ENCODE data around the gene TBC1D32. TPM values are rescaled to one million over a fixed set of nuclear protein-coding genes. Genes with fewer than 3 reads are reported as not detected.
A peak's percentile ranks its signal among the peaks of the same experiment; 100 is the strongest.

Gene TBC1D32, protein sequence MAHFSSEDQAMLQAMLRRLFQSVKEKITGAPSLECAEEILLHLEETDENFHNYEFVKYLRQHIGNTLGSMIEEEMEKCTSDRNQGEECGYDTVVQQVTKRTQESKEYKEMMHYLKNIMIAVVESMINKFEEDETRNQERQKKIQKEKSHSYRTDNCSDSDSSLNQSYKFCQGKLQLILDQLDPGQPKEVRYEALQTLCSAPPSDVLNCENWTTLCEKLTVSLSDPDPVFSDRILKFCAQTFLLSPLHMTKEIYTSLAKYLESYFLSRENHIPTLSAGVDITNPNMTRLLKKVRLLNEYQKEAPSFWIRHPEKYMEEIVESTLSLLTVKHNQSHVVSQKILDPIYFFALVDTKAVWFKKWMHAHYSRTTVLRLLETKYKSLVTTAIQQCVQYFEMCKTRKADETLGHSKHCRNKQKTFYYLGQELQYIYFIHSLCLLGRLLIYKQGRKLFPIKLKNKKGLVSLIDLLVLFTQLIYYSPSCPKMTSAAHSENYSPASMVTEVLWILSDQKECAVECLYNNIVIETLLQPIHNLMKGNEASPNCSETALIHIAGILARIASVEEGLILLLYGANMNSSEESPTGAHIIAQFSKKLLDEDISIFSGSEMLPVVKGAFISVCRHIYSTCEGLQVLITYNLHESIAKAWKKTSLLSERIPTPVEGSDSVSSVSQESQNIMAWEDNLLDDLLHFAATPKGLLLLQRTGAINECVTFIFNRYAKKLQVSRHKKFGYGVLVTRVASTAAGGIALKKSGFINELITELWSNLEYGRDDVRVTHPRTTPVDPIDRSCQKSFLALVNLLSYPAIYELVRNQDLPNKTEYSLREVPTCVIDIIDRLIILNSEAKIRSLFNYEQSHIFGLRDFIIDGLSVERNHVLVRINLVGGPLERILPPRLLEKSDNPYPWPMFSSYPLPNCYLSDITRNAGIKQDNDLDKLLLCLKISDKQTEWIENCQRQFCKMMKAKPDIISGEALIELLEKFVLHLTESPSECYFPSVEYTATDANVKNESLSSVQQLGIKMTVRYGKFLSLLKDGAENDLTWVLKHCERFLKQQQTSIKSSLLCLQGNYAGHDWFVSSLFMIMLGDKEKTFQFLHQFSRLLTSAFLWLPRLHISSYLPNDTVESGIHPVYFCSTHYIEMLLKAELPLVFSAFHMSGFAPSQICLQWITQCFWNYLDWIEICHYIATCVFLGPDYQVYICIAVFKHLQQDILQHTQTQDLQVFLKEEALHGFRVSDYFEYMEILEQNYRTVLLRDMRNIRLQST
- polyA plus RNA-seq (2013, experiment 1 of 2), result 6.7 TPM
- 6.7 TPM for polyA plus RNA-seq (2013, experiment 2 of 2)

DNA sequence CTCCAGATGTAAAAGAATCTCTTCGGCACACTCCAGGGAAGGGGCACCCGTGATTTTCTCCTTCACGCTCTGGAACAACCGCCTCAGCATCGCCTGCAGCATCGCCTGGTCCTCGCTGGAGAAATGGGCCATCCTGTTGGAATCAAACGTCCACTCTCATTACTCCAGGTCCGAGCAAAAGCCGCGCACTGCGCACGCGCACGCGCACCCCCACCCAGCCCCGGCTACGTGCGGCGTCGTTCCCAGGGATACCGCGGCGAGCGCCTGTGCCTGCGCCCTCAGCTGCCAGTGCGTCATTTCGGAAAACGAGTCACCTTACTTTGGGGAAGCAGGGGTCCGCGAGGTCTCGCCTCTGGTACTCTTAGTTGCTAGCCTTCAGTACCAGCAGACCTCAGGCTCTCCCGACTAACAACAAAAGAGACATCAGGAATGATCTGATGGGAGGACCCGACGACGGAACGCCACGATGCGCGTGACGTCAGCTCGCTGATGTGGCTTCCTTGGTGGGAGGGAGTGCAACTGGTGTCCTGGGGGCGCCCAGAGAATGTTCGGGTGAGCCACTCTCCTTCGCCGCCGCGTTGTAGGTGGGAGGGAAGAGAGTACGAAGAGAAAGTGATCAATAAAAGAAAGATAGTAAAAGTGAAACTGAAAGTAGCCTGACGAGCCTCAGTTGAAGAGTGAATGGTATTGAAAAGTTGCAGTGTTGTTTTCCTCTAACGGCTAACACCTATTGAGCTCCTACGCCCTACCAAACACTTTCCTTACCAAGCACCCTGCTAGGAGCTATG is at the start of gene TBC1D32:
TSS of gene TBC1D32 (minus strand) at position 182 of the 788 bp plus-strand sequence. CDS start at position 132, 50 bp downstream.
- Histone ChIP-seq H3K9me3 (replicated peaks in 1 of 2; ENCODE audit: control insufficient read depth in 2 of 2, insufficient read depth in 1 of 2, low read depth in 1 of 2, low read length in 2 of 2) (no peaks in the 10 kb centered on the region), H3K14ac (ENCODE audit: low read length) (no peak within 1 kb of the TSS), H3K4me1 (ENCODE audit: control insufficient read depth in 2 of 2, insufficient read depth in 1 of 2, low read depth in 1 of 2, low read length in 2 of 2) (peaks cover 0 to 3% of the 10 kb centered on the region in 2 donors), H3K9ac (ENCODE audit: low read depth, low read length, poor library complexity) (no peak within 1 kb of the TSS), H2AK5ac (ENCODE audit: low read depth, low read length) (no peak within 1 kb of the TSS), H4K91ac (ENCODE audit: low read depth, low read length, poor library complexity) (no peak within 1 kb of the TSS), H3K4me2 (ENCODE audit: insufficient read depth, low read length, poor library complexity, severe bottlenecking) (peak within 1 kb of the TSS; percentile 62), H2BK5ac (ENCODE audit: low read length) (no peak within 1 kb of the TSS), H3K36me3 (replicated peaks in 1 of 2; ENCODE audit: control insufficient read depth in 2 of 2, insufficient read depth in 2 of 2, low read length in 2 of 2) (peaks cover 0 to 3% of the 10 kb centered on the region in 2 donors), H4K8ac (ENCODE audit: low read depth, low read length) (no peak within 1 kb of the TSS), H2AFZ (ENCODE audit: low read length) (peak within 1 kb of the TSS; percentile 97), H2BK120ac (ENCODE audit: low read depth, low read length) (no peak within 1 kb of the TSS), H3K4ac (ENCODE audit: low read length) (no peak within 1 kb of the TSS), H2BK12ac (ENCODE audit: low read length) (no peak within 1 kb of the TSS), H3K4me3 (ENCODE audit: low read length in 2 of 2) (peak within 1 kb of the TSS; percentile 67 to 88), H3K27me3 (ENCODE audit: control insufficient read depth in 3 of 3, insufficient read depth in 3 of 3, low read depth in 1 of 3, low read length in 3 of 3) (no peaks in the 10 kb centered on the region), H3K18ac (ENCODE audit: low read length) (peak within 1 kb of the TSS; percentile 60), H2BK15ac (ENCODE audit: low read length) (no peak within 1 kb of the TSS), H3K27ac (replicated peaks; ENCODE audit: low read length) (peak within 1 kb of the TSS; percentile 76), H3K79me1 (ENCODE audit: low read depth, low read length) (no peaks in the 10 kb centered on the region), H3K23ac (ENCODE audit: low read depth, low read length, poor library complexity) (no peak within 1 kb of the TSS)
- WGBS, 2 donors (ENCODE audit: extremely low coverage in 2 of 2, insufficient read length in 2 of 2, insufficient replicate concordance in 1 of 2), result no CpG with 5 or more reads among the region's 52 CpGs
- DNase-seq (ENCODE audit: low spot score), result peak; percentile 81

GRCh38 chr6:121383478-121383877 is 49.2 kb upstream of the TBC1D32 start:
- H3K4me3 ChIP-seq (ENCODE audit: low read length in 2 of 2), result no peak overlapping the region
- DNase-seq (ENCODE audit: low spot score), result no peak
- no peak overlapping the region for H2BK15ac ChIP-seq (ENCODE audit: low read length)
- H2BK120ac ChIP-seq (ENCODE audit: low read depth, low read length), result no peak overlapping the region
- H3K79me1 ChIP-seq (ENCODE audit: low read depth, low read length), result no peaks in the 10 kb centered on the region
- no peak overlapping the region for H4K8ac ChIP-seq (ENCODE audit: low read depth, low read length)
- H2AK5ac ChIP-seq (ENCODE audit: low read depth, low read length), result no peak overlapping the region
- no peak overlapping the region for H3K9ac ChIP-seq (ENCODE audit: low read depth, low read length, poor library complexity)
- no peaks in the 10 kb centered on the region for H3K9me3 ChIP-seq (replicated peaks in 1 of 2; ENCODE audit: control insufficient read depth in 2 of 2, insufficient read depth in 1 of 2, low read depth in 1 of 2, low read length in 2 of 2)
- H3K27me3 ChIP-seq (ENCODE audit: control insufficient read depth in 3 of 3, insufficient read depth in 3 of 3, low read depth in 1 of 3, low read length in 3 of 3), result no peaks in the 10 kb centered on the region
- H2AFZ ChIP-seq (ENCODE audit: low read length), result no peak overlapping the region
- no CpG with 5 or more reads among the region's 2 CpGs for WGBS, 2 donors (ENCODE audit: extremely low coverage in 2 of 2, insufficient read length in 2 of 2, insufficient replicate concordance in 1 of 2)
- no peak overlapping the region for H2BK5ac ChIP-seq (ENCODE audit: low read length)
- H3K27ac ChIP-seq (replicated peaks; ENCODE audit: low read length), result no peak overlapping the region
- no peak overlapping the region for H3K18ac ChIP-seq (ENCODE audit: low read length)
- no peak overlapping the region for H3K23ac ChIP-seq (ENCODE audit: low read depth, low read length, poor library complexity)
- H3K36me3 ChIP-seq (replicated peaks in 1 of 2; ENCODE audit: control insufficient read depth in 2 of 2, insufficient read depth in 2 of 2, low read length in 2 of 2), result no peaks in the 10 kb centered on the region
- no peaks in the 10 kb centered on the region for H3K4me1 ChIP-seq (ENCODE audit: control insufficient read depth in 2 of 2, insufficient read depth in 1 of 2, low read depth in 1 of 2, low read length in 2 of 2)
- H3K14ac ChIP-seq (ENCODE audit: low read length), result no peak overlapping the region
- H3K4me2 ChIP-seq (ENCODE audit: insufficient read depth, low read length, poor library complexity, severe bottlenecking), result no peak overlapping the region
- no peak overlapping the region for H2BK12ac ChIP-seq (ENCODE audit: low read length)
- no peak overlapping the region for H3K4ac ChIP-seq (ENCODE audit: low read length)
- no peak overlapping the region for H4K91ac ChIP-seq (ENCODE audit: low read depth, low read length, poor library complexity)

GRCh38 chr6:121382467-121383121 is 48.3 kb upstream of the TBC1D32 start:
- Histone ChIP-seq H3K27ac (replicated peaks; ENCODE audit: low read length) (no peak overlapping the region), H3K23ac (ENCODE audit: low read depth, low read length, poor library complexity) (no peak overlapping the region), H2BK15ac (ENCODE audit: low read length) (no peak overlapping the region), H3K9me3 (replicated peaks in 1 of 2; ENCODE audit: control insufficient read depth in 2 of 2, insufficient read depth in 1 of 2, low read depth in 1 of 2, low read length in 2 of 2) (no peaks in the 10 kb centered on the region), H3K14ac (ENCODE audit: low read length) (no peak overlapping the region), H2AK5ac (ENCODE audit: low read depth, low read length) (no peak overlapping the region), H4K8ac (ENCODE audit: low read depth, low read length) (no peak overlapping the region), H3K79me1 (ENCODE audit: low read depth, low read length) (no peaks in the 10 kb centered on the region), H3K4me3 (ENCODE audit: low read length in 2 of 2) (no peak overlapping the region), H3K9ac (ENCODE audit: low read depth, low read length, poor library complexity) (no peak overlapping the region), H3K4me2 (ENCODE audit: insufficient read depth, low read length, poor library complexity, severe bottlenecking) (no peak overlapping the region), H3K36me3 (replicated peaks in 1 of 2; ENCODE audit: control insufficient read depth in 2 of 2, insufficient read depth in 2 of 2, low read length in 2 of 2) (no peaks in the 10 kb centered on the region), H3K27me3 (ENCODE audit: control insufficient read depth in 3 of 3, insufficient read depth in 3 of 3, low read depth in 1 of 3, low read length in 3 of 3) (no peaks in the 10 kb centered on the region), H3K4me1 (ENCODE audit: control insufficient read depth in 2 of 2, insufficient read depth in 1 of 2, low read depth in 1 of 2, low read length in 2 of 2) (no peaks in the 10 kb centered on the region), H2BK12ac (ENCODE audit: low read length) (no peak overlapping the region), H3K18ac (ENCODE audit: low read length) (no peak overlapping the region), H3K4ac (ENCODE audit: low read length) (no peak overlapping the region), H2BK120ac (ENCODE audit: low read depth, low read length) (no peak overlapping the region), H2BK5ac (ENCODE audit: low read length) (no peak overlapping the region), H2AFZ (ENCODE audit: low read length) (no peak overlapping the region), H4K91ac (ENCODE audit: low read depth, low read length, poor library complexity) (no peak overlapping the region)
- WGBS, 2 donors (ENCODE audit: extremely low coverage in 2 of 2, insufficient read length in 2 of 2, insufficient replicate concordance in 1 of 2), result no CpG with 5 or more reads among the region's 3 CpGs
- DNase-seq (ENCODE audit: low spot score), result no peak

All from neuronal stem cell (in vitro differentiated cells).